NK-92 treated with Interleukin-12 subunit alpha and Interleukin-12 subunit beta, amount 100 ng/mL, for 24 hours (cell line): ENCODE data around the gene MAB21L1.

Source experiments
- DNase-seq: peaks from one replicate; lab custom pipeline; 2025; lab: John Stamatoyannopoulos, UW

Gene MAB21L1

GRCh38 chr13:35479706-35480105 lies 3.2 kb upstream of the MAB21L1 start:
- DNase-seq: no peak

DNA sequence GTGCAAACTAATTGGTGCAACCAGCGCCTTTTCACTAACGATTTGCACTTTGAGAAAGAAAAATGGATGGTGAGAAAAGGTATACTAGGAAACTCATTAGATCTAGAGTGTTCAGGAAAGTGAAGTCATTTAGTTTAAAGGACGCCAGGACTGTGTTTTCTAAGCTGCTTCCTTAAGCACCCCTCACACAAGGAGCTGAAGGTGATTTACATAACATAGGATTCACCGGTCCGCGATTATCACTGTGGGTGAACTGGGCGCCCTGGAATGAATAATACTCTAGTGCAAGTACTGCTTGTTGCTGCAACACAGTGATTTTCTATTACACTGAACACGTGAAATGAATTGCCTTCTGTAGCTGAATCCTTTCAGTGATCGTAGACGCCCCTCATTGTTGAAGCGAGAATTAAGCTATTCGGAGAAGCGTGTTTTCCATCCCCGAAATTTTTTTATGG lies 2.6 kb upstream of the MAB21L1 start:
- no peak for DNase-seq

DNA sequence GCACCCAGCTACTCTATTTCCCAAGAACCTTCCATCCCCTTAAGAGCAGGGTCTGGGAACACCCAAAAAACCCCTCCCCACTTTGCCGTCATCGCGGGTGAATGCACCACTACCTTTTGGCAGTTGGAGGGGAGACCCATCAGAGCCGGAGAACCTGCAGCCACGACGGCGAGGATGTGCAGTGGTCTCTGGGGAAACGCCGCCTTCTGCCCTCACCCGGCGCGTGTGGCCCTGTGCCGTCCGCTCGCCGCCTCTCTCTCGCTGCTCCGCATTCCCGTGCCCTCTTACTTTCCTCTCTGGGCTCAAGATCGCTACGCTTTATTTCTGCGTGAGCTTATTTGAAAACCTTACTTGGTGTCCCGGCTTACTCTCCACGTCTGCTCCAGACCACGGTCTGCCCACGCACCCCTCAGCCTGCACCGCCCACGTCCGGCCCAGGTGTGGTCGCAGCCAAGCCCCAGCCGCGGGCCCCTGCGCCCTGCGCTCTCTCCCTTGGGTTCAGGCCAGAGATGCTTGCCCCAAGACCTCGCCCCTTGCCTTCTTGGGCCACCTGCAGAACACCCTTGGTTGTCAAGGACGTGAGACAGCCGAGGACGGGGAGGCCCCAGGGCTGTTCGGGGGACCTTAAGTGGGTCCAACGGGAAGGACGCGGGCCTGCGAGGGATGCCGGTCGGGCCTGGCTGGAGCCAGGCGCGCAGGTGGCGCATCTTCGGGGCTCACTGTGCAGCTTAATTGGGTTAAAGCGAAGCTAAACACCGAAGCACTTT lies 2.0 kb upstream of the MAB21L1 start:
- DNase-seq: no peak

- DNase-seq: no peak
Measured at GRCh38 chr13:35477386-35477946, 977 bp upstream of the MAB21L1 start.

DNA sequence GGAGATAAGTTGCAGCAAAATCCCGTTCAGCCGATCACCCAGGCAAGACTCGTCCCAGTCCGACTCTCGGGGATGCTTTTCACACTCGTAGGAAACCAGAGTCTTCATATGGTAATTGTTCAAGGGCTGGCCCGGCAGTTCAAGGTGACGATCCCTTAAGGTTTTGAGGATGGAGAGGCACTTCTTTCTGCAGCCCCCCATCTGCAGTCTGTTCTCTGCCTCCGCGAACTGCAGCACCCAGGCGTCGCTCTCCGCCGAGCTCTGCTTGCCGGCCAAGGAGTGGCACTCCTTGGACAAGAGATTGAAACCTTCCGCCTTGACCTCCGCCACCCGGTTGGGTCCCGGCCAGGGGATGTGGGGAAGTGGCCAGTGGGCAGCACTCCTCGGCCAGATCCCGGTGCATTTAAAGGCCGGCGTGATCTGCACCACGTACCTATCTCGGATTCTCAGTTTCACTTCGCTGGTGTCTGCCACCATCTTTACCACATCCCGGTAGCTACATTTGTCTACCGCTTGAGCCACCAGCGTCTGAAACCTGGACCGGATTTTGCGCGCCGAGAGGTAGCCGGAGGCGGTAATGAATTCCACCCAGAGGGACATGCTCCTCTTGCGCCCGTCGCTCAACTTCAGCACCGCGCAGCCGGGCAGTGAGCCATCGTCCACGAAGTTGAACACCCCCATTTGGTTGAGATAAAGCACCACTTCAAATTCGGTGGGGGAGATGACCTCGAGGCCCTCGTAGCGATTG lies 1.1 kb downstream of the MAB21L1 start:
- no peak for DNase-seq

GRCh38 chr13:35474496-35475211 lies 1.8 kb downstream of the MAB21L1 start:
- no peak for DNase-seq

DNA sequence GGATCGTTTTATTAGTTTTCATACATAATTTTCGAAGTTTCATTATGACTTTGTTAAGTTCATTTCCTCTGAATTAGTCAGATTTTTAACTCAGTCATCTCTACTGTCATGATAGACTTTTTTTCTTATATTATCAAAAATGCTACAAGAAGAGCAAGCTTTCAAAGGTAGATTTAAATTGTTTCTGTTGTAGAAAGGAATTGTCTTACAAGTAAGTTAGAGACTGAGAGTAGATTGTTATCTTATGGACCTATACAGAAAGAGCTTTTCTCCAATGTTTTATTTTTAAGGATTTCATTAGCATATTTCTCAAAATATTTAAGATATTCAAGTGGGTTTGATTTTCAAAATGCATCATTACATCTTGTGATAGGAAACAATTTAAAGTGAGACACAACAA lies 2.7 kb downstream of the MAB21L1 start:
- DNase-seq: no peak

- no peak for DNase-seq
Measured at GRCh38 chr13:35473206-35473775, 3.2 kb downstream of the MAB21L1 start.

DNA sequence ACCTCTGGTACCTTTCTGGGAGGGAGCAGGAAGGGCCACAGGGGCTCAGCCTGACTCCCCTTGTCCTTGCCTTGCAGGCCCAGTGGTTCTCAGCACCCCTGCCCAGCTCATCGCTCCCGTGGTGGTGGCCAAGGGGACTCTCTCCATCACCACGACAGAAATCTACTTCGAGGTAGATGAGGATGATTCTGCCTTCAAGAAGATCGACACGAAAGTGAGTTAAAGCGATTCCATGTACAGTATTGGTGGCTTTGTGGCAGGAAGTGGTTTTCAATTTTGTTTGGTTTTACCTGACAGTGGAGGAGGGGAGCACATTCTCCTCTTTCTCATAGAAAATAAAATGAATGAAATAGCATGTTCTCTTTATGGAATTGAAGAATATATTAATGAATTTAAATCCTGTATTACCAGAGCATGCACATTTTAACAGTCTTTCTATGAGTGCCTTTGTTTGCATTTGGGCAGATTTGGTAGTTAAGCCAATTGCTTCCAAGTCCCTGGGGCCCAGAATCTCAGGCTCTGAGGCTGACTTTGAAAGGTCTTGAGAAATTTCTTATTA lies 4.1 kb downstream of the MAB21L1 start:
- DNase-seq: no peak

DNA sequence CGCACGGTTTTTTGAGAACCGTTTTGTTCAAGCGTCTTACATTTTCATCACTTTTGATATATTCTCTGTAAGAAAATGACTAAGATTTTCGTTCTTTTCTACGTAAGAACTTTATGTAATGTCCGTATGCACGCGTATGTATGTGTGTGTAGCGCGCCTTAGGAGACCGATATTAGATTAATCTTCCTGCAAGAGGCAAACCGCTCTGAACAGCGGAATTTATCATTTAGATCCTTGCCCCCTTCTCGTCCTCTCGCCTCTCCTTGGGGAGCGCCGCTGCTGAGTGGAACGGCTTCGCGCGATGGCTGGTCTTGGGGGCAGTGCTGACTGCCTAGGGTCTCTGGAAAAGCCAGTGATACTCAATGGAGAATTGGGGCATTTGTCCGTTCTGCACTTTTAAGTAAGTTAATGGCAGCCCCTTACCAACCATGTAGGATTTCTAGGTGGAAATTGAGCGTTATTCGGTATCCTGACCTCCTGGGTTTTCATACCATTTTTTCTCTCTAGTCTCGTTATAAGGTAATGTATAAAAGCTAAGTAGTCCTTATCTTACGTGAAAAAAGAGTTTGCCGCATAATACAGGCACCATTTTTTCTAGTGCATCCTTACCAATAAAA lies 4.7 kb downstream of the MAB21L1 start:
- DNase-seq: no peak

- DNase-seq: no peak
Measured at GRCh38 chr13:35470671-35471661, 5.5 kb downstream of the MAB21L1 start.

DNA sequence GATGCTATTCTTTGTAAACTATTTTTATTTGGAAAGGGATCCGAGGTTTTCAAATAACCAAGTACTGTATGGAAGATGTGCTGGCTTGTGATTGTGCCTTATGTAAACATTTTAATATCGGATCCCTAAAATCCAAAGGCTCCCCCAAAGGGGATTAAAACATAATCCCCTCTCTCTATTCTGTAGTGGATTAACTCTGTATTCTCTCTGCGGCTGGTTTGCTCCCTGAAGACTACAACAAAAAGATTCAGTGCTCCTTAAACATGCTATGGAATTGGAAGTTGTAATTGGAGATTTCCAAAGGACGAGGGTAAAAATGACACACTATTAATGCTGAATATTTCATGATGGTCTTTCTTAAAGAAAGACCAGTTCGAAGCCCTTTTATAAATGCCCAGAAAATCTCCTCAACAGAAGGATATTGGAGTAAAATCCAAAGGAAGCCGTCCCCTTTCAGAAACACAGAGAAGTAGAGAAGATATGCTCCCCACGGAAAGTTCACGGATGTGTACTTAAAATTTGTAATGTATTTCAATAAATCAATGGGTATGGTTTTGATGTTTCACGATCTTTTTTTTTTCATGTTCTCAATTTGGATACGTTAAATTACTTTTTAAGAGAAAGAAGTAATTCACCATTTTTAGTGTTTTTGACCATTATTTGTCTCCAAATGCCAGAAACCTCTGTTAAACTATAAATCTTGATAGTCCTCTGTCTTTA lies 6.5 kb downstream of the MAB21L1 start:
- DNase-seq: no peak

DNA sequence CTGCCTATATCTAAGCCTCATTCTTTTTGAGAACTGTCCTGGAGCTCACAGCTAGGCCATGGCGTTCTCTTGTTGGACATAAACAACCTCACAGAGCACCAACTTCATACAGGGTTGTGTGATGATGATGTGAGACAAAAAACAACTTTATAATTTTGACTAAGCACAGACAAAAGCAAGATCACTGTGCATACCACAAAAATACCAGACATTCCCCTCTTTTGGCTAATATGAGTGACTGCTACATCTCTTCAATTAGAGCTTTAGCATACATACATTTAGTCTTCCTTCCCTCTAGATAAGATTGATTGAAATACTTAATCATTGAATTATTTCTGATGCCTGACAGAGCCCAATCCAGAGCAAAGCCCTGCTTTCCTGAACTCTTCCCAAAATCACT lies 8.3 kb downstream of the MAB21L1 start:
- DNase-seq: no peak

DNA sequence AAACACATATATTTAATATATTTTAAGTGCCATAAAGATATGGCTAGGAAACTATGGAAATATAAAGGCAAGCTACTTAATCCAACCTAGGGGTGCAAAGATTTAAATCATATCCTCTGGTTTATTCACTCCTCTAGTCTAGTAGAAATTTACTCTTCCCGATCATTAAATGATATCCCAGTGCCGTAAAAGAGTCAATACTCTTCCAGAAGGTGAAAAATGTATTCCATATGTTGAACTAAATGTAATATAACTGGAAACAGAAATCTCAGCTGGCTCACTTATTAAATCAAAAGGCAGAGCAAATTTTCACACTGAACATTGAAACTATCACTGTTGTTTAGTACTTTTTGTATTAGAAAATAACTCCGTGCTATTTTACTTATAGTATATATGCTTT lies 11.1 kb downstream of the MAB21L1 start:
- no peak for DNase-seq

- no peak for DNase-seq
Measured at GRCh38 chr13:35460061-35460460, 16.4 kb downstream of the MAB21L1 start.

DNA sequence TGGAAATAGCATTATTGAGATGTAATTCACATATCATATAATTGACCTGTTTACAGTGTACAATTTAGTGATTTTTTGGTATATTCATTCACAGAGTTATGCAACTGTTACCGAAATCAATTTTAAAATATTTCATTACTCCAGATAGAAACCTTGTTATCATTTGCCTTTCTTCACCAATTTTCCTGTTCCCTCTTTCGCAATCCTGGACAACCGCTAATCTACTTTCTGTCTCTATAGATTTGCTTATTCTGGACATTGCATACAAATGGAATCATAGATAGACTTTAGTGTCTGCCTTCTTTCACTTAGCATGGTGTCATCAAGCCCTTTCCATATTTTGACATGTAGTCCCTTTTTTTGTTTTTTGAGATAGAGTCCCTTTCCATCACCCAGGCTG lies 19.2 kb downstream of the MAB21L1 start:
- DNase-seq: no peak

DNA sequence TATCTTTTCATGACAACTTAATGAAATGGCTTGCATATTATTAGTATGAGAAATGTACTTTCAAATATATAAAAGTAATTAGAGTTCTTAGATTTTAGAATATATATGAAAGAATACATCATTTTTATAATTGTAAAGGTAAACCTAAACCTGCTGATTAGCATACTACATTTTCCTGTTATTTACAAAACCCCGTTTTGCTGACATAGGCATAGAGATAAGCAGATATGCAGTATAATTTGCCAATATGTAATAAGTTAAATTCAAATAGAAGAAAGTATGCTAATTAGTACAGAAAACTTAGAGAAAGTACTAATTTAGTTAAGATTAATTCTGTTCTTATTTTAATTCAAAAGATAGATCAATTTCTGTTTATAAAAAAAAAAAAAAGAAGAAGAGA lies 21.5 kb downstream of the MAB21L1 start:
- no peak for DNase-seq

DNA sequence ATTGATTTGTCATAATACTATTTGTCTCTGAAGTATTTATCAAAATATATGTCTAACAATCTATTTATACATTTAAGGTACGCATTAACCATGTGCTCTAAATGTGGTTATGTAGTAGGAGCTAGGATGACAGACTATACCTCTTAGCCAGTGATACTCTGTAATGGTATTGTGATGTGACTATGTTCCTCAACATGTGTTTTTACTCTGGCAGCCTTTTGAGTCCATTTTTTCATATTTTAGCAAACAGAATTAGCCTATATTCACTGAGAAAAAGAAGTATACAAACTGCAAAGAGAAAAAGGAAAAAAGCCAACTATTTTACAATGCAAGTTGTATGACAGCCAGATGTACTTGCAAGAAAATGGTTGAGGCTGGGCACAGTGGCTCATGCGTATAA lies 26.7 kb downstream of the MAB21L1 start:
- DNase-seq: no peak

GRCh38 chr13:35448465-35448864 lies 28.0 kb downstream of the MAB21L1 start:
- no peak for DNase-seq
